K562 (cell line): ENCODE data around the gene ABHD3. TPM values are rescaled to one million over a fixed set of nuclear protein-coding genes. Genes with fewer than 3 reads are reported as not detected.

Experiments used
- DPF2 ChIP-seq: fragments of 450-650 bp; IDR thresholded peaks from 2 replicates; pipeline ENCODE4 v1.6.1; 2016
- ERF ChIP-seq: fragments of 450-650 bp; formaldehyde crosslinking; IDR thresholded peaks from 2 replicates; pipeline ENCODE4 v1.4.0; 2020; ENCODE audit warnings: mild to moderate bottlenecking, mixed read lengths
- FOXJ2 ChIP-seq: fragments of 200-800 bp; sonication (Bioruptor generic); IDR thresholded peaks from 2 replicates; pipeline ENCODE4 v1.6.1; 2016; ENCODE audit warnings: missing genetic modification characterization, missing compliant biosample characterization
- HLTF ChIP-seq: fragments of 450-650 bp; IDR thresholded peaks from 2 replicates; pipeline ENCODE4 v1.6.1; 2016
- KLF1 ChIP-seq: fragments of 450-650 bp; IDR thresholded peaks from 2 replicates; pipeline ENCODE4 v1.6.1; 2016; ENCODE audit warnings: missing genetic modification characterization, missing compliant biosample characterization
- MIER1 ChIP-seq: fragments of 450-650 bp; IDR thresholded peaks from 2 replicates; pipeline ENCODE4 v1.6.1; 2016; ENCODE audit warnings: antibody characterized with exemption, mild to moderate bottlenecking, low read depth
- MYC ChIP-seq, 2 experiments: fragments of 250-450 bp in 1 of 2; sonication (Bioruptor Pico) in 1 of 2; IDR thresholded peaks; 2 replicates each; pipeline versions ENCODE4 v1.5.1 to v1.6.1; 2012 to 2021; ENCODE audit warnings: low read depth in 2 of 2, borderline replicate concordance in 1 of 2, improper control_type of control experiment in 1 of 2, low read length in 1 of 2, mild to moderate bottlenecking in 1 of 2, moderate library complexity in 1 of 2
- PCBP2 ChIP-seq: fragments of 200-400 bp; formaldehyde crosslinking; IDR thresholded peaks from 2 replicates; pipeline ENCODE4 v1.6.1; 2018; ENCODE audit warnings: low read length, low read depth, mild to moderate bottlenecking, moderate library complexity; ENCODE audit not compliant: poor library complexity, severe bottlenecking
- POLR2A ChIP-seq: fragments of 450-650 bp; conservative IDR thresholded peaks from 2 replicates; pipeline ENCODE4 v1.6.1; 2016
- PRMT5 ChIP-seq: sonication (generic); formaldehyde crosslinking; IDR thresholded peaks from 2 replicates; pipeline ENCODE4 v1.5.0; 2020; ENCODE audit warnings: missing genetic modification reagents
- SIN3A ChIP-seq, 2 experiments: fragments of 150-350 bp in 1 of 2; IDR thresholded peaks; 2 replicates each; pipeline ENCODE4 v1.6.1; 2011 to 2016; ENCODE audit warnings: borderline replicate concordance in 2 of 2, low read depth in 2 of 2, low read length in 2 of 2, mild to moderate bottlenecking in 2 of 2, moderate library complexity in 2 of 2; ENCODE audit not compliant: control insufficient read depth in 1 of 2
- SRSF9 ChIP-seq: fragments of 200-400 bp; formaldehyde crosslinking; IDR thresholded peaks from 2 replicates; pipeline ENCODE4 v1.6.1; 2017; ENCODE audit warnings: low read depth, low read length, borderline replicate concordance
- STAT5A ChIP-seq: IDR thresholded peaks from 2 replicates; pipeline ENCODE4 v1.6.1; 2012; ENCODE audit warnings: low read length, inconsistent platforms, borderline replicate concordance
- ZFPM2 ChIP-seq: fragments of 250-450 bp; sonication (Bioruptor Pico); IDR thresholded peaks from 2 replicates; pipeline ENCODE4 v1.5.1; 2022; ENCODE audit warnings: mild to moderate bottlenecking
- ZNF184 ChIP-seq: sonication (generic); formaldehyde crosslinking; IDR thresholded peaks from 2 replicates; pipeline ENCODE4 v1.5.0; 2020; ENCODE audit warnings: missing genetic modification reagents
- ZNF232 ChIP-seq: sonication (generic); formaldehyde crosslinking; IDR thresholded peaks from 2 replicates; pipeline ENCODE4 v1.8.0; 2022; ENCODE audit warnings: mild to moderate bottlenecking, missing genetic modification reagents
- ZNF408 ChIP-seq: fragments of 250-450 bp; sonication (Bioruptor Pico); IDR thresholded peaks from 2 replicates; pipeline ENCODE4 v1.4.0; 2020; ENCODE audit warnings: low read depth, mild to moderate bottlenecking, moderate library complexity
- ZNF561 ChIP-seq: fragments of 450-650 bp; formaldehyde crosslinking; conservative IDR thresholded peaks from 2 replicates; pipeline ENCODE4 v1.4.0; 2020; ENCODE audit warnings: mild to moderate bottlenecking, moderate library complexity
- ZZZ3 ChIP-seq: fragments of 450-650 bp; IDR thresholded peaks from 2 replicates; pipeline ENCODE4 v1.6.1; 2016; ENCODE audit warnings: antibody characterized with exemption, mild to moderate bottlenecking, moderate library complexity
- polyA plus RNA-seq, 8 experiments: library from polyadenylated mRNA; depleted of rRNA in 4 of 8; stranded (reverse) in 5 of 8; unstranded in 3 of 8; fragments of >200 nt; fragmentation: Nextera tagmentation in 2 of 8; fragmentation: Illumina TruSeq in 1 of 8; extraction: Ambion mirVana in 2 of 8; extraction: Trizol in 1 of 8; gene quantifications; 2 replicates each; pipeline versions ENCODE4 v1.2.1 to v1.2.3, GENCODE V29; 2011 to 2014; ENCODE audit warnings: inconsistent platforms in 1 of 8, missing spikeins in 1 of 8
- total RNA-seq, 7 experiments: library from RNA; depleted of rRNA in 6 of 7; stranded (reverse); fragments of >200 nt in 6 of 7; fragmentation: Illumina TruSeq in 2 of 7; extraction: Trizol in 2 of 7; gene quantifications; 2 replicates each; pipeline versions ENCODE4 v1.2.1 to v1.2.3, GENCODE V29; 2011 to 2021; ENCODE audit warnings: low replicate concordance in 1 of 7
- TF ChIP-seq, protein P1 (sequence below): fragments of 250-450 bp; sonication (Bioruptor Pico); IDR thresholded peaks from 2 replicates; pipeline ENCODE4 v1.5.0; 2021; ENCODE audit warnings: mild to moderate bottlenecking, borderline replicate concordance
- TF ChIP-seq, protein P2 (sequence below): sonication (generic); formaldehyde crosslinking; IDR thresholded peaks from 2 replicates; pipeline ENCODE4 v1.8.0; 2022; ENCODE audit warnings: mild to moderate bottlenecking, missing genetic modification reagents
- TF ChIP-seq, protein P3 (sequence below): sonication (generic); formaldehyde crosslinking; IDR thresholded peaks from 2 replicates; pipeline ENCODE4 v1.8.0; 2022; ENCODE audit warnings: mild to moderate bottlenecking, missing genetic modification reagents

The ABHD3 gene
- total and polyA plus RNA-seq, 9 of the 15 experiments (the other 6 are each of a cell fraction or from before 2014, with no cell fraction given), result 6.3 to 38.8 (median 19.4) TPM

DNA sequence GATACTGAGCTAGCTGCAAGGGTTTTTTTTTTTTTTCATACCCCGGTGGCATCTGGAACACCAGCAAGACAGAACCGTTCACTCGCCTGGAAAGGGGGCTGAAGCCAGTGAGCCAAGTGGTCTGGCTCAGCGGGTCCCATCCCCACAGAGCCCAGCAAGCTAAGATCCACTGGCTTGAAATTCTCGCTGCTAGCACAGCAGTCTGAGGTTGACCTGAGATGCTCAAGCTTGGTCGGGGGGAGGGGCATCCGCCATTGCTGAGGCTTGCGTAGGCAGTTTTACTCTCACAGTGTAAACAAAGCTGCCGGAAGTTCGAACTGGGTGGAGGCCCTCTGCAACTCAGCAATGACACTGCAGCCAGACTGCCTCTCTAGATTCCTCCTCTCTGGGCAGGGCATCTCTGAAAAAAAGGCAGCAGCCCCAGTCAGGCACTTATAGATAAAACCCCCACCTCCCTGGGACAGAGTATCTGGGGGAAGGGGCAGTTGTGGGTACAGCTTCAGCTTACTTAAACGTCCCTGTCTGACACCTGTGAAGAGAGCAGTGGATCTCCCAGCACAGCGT lies 31.0 kb upstream of the ABHD3 start (continued):
- TF ChIP-seq, protein P1, sequence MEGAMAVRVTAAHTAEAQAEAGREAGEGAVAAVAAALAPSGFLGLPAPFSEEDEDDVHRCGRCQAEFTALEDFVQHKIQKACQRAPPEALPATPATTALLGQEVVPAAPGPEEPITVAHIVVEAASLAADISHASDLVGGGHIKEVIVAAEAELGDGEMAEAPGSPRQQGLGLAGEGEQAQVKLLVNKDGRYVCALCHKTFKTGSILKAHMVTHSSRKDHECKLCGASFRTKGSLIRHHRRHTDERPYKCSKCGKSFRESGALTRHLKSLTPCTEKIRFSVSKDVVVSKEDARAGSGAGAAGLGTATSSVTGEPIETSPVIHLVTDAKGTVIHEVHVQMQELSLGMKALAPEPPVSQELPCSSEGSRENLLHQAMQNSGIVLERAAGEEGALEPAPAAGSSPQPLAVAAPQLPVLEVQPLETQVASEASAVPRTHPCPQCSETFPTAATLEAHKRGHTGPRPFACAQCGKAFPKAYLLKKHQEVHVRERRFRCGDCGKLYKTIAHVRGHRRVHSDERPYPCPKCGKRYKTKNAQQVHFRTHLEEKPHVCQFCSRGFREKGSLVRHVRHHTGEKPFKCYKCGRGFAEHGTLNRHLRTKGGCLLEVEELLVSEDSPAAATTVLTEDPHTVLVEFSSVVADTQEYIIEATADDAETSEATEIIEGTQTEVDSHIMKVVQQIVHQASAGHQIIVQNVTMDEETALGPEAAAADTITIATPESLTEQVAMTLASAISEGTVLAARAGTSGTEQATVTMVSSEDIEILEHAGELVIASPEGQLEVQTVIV (CRISPR knock-in tag), result no peak
- TF ChIP-seq ZZZ3 (no peak), FOXJ2 (tag) (0 out of 2 replicates have a peak, but pooled peaks have one; percentile 58), SRSF9 (no peak), ZNF561 (CRISPR knock-in tag) (no peak), ZFPM2 (no peak), ZNF408 (no peak), HLTF (no peak), DPF2 (peak; percentile 78), SIN3A (IDR thresholded peaks at IDR 0.05; ENCODE audit: borderline replicate concordance in 2 of 2, control insufficient read depth in 1 of 2, low read depth in 2 of 2, low read length in 2 of 2) (no peak), PCBP2 (no peak), MYC (IDR thresholded peaks at IDR 0.05; ENCODE audit: low read depth, low read length) (no peak), MYC (CRISPR knock-in tag; IDR thresholded peaks at IDR 0.05; ENCODE audit: borderline replicate concordance, low read depth) (no peak), ZNF232 (CRISPR knock-in tag) (no peak), STAT5A (peak; percentile 52), KLF1 (no peak), MIER1 (no peak), ZNF184 (no peak), PRMT5 (CRISPR knock-in tag) (no peak), ERF (no peak), POLR2A (peak; percentile 71)
- TF ChIP-seq, protein P2, sequence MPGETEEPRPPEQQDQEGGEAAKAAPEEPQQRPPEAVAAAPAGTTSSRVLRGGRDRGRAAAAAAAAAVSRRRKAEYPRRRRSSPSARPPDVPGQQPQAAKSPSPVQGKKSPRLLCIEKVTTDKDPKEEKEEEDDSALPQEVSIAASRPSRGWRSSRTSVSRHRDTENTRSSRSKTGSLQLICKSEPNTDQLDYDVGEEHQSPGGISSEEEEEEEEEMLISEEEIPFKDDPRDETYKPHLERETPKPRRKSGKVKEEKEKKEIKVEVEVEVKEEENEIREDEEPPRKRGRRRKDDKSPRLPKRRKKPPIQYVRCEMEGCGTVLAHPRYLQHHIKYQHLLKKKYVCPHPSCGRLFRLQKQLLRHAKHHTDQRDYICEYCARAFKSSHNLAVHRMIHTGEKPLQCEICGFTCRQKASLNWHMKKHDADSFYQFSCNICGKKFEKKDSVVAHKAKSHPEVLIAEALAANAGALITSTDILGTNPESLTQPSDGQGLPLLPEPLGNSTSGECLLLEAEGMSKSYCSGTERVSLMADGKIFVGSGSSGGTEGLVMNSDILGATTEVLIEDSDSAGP (CRISPR knock-in tag), result no peak
- TF ChIP-seq, protein P3, sequence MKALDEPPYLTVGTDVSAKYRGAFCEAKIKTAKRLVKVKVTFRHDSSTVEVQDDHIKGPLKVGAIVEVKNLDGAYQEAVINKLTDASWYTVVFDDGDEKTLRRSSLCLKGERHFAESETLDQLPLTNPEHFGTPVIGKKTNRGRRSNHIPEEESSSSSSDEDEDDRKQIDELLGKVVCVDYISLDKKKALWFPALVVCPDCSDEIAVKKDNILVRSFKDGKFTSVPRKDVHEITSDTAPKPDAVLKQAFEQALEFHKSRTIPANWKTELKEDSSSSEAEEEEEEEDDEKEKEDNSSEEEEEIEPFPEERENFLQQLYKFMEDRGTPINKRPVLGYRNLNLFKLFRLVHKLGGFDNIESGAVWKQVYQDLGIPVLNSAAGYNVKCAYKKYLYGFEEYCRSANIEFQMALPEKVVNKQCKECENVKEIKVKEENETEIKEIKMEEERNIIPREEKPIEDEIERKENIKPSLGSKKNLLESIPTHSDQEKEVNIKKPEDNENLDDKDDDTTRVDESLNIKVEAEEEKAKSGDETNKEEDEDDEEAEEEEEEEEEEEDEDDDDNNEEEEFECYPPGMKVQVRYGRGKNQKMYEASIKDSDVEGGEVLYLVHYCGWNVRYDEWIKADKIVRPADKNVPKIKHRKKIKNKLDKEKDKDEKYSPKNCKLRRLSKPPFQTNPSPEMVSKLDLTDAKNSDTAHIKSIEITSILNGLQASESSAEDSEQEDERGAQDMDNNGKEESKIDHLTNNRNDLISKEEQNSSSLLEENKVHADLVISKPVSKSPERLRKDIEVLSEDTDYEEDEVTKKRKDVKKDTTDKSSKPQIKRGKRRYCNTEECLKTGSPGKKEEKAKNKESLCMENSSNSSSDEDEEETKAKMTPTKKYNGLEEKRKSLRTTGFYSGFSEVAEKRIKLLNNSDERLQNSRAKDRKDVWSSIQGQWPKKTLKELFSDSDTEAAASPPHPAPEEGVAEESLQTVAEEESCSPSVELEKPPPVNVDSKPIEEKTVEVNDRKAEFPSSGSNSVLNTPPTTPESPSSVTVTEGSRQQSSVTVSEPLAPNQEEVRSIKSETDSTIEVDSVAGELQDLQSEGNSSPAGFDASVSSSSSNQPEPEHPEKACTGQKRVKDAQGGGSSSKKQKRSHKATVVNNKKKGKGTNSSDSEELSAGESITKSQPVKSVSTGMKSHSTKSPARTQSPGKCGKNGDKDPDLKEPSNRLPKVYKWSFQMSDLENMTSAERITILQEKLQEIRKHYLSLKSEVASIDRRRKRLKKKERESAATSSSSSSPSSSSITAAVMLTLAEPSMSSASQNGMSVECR, result 0 out of 2 replicates have a peak, but pooled peaks have one; percentile 26
